HepG2 (cell line): ENCODE data around the gene TNS1. TPM values are rescaled to one million over a fixed set of nuclear protein-coding genes. Genes with fewer than 3 reads are reported as not detected.

Source experiments
- AHR ChIP-seq: IDR thresholded peaks from 2 replicates; pipeline ENCODE4 v1.6.1; 2018; ENCODE audit warnings: missing genetic modification reagents, missing compliant biosample characterization
- ARID2 ChIP-seq: sonication (generic); formaldehyde crosslinking; IDR thresholded peaks from 2 replicates; pipeline ENCODE4 v1.8.1; 2022; ENCODE audit warnings: mild to moderate bottlenecking, missing genetic modification reagents, borderline replicate concordance
- E2F5 ChIP-seq: sonication (generic); formaldehyde crosslinking; conservative IDR thresholded peaks from 2 replicates; pipeline ENCODE4 v1.4.0; 2020; ENCODE audit warnings: missing genetic modification reagents
- GATA4 ChIP-seq: sonication (generic); IDR thresholded peaks from 2 replicates; pipeline ENCODE4 v1.6.1; 2016; ENCODE audit warnings: antibody characterized with exemption, low read depth, borderline replicate concordance
- JUND ChIP-seq: sonication (generic); formaldehyde crosslinking; IDR thresholded peaks from 2 replicates; pipeline ENCODE4 v1.8.0; 2022; ENCODE audit warnings: mild to moderate bottlenecking, missing genetic modification reagents
- MIER3 ChIP-seq: IDR thresholded peaks from 2 replicates; pipeline ENCODE4 v1.6.1; 2016; ENCODE audit warnings: missing compliant biosample characterization, borderline replicate concordance
- MXD1 ChIP-seq: sonication (generic); formaldehyde crosslinking; IDR thresholded peaks from 2 replicates; pipeline ENCODE4 v1.4.0; 2020; ENCODE audit warnings: mild to moderate bottlenecking, missing genetic modification reagents
- NFE2L2 ChIP-seq: fragments of 150-350 bp; IDR thresholded peaks from 2 replicates; pipeline ENCODE4 v1.6.1; 2014; ENCODE audit warnings: low read length
- NFYB ChIP-seq: sonication (generic); formaldehyde crosslinking; IDR thresholded peaks from 2 replicates; pipeline ENCODE4 v1.4.0; 2020; ENCODE audit warnings: missing genetic modification reagents
- POLR2A ChIP-seq, 2 experiments: IDR thresholded peaks; 2 replicates each; pipeline ENCODE4 v1.6.1; 2011; ENCODE audit warnings: low read depth in 2 of 2, low read length in 2 of 2, mild to moderate bottlenecking in 1 of 2, moderate library complexity in 1 of 2; ENCODE audit not compliant: insufficient read depth in 1 of 2
- PRDM4 ChIP-seq: sonication (generic); formaldehyde crosslinking; IDR thresholded peaks from 2 replicates; pipeline ENCODE4 v1.9.0; 2021; ENCODE audit warnings: missing genetic modification reagents, borderline replicate concordance
- PRPF4 ChIP-seq: fragments of 200-400 bp; formaldehyde crosslinking; IDR thresholded peaks from 2 replicates; pipeline ENCODE4 v1.6.1; 2016; ENCODE audit warnings: low read length, low read depth; ENCODE audit not compliant: poor library complexity, severe bottlenecking
- RFXANK ChIP-seq: IDR thresholded peaks from 2 replicates; pipeline ENCODE4 v1.6.1; 2016
- RNF219 ChIP-seq: sonication (generic); formaldehyde crosslinking; IDR thresholded peaks from 2 replicates; pipeline ENCODE4 v1.5.0; 2020; ENCODE audit warnings: mild to moderate bottlenecking, missing genetic modification reagents
- SKIL ChIP-seq: sonication (generic); formaldehyde crosslinking; IDR thresholded peaks from 2 replicates; pipeline ENCODE4 v1.8.0; 2022; ENCODE audit warnings: missing genetic modification reagents, mild to moderate bottlenecking, moderate library complexity, borderline replicate concordance
- SMAD3 ChIP-seq: sonication (generic); formaldehyde crosslinking; IDR thresholded peaks from 2 replicates; pipeline ENCODE4 v1.4.0; 2020; ENCODE audit warnings: missing genetic modification reagents
- SNAPC5 ChIP-seq: sonication (generic); formaldehyde crosslinking; IDR thresholded peaks from 2 replicates; pipeline ENCODE4 v1.8.1; 2023; ENCODE audit warnings: mild to moderate bottlenecking, missing genetic modification reagents, borderline replicate concordance
- SRSF4 ChIP-seq: fragments of 200-400 bp; formaldehyde crosslinking; IDR thresholded peaks from one replicate; pipeline ENCODE4 v1.6.1; 2018; ENCODE audit warnings: mild to moderate bottlenecking, low read depth, low read length, moderate library complexity; ENCODE audit not compliant: poor library complexity, severe bottlenecking
- STAT5B ChIP-seq: sonication (generic); formaldehyde crosslinking; IDR thresholded peaks from 2 replicates; pipeline ENCODE4 v1.4.0; 2020; ENCODE audit warnings: missing genetic modification reagents
- TCF7L2 ChIP-seq: IDR thresholded peaks from 2 replicates; pipeline ENCODE4 v1.6.1; 2011; ENCODE audit warnings: mild to moderate bottlenecking, low read depth, low read length, moderate library complexity
- ZFP36L1 ChIP-seq: sonication (generic); formaldehyde crosslinking; IDR thresholded peaks from 2 replicates; pipeline ENCODE4 v1.8.0; 2022; ENCODE audit warnings: mild to moderate bottlenecking, missing genetic modification reagents, moderate library complexity
- ZNF205 ChIP-seq: IDR thresholded peaks from 2 replicates; pipeline ENCODE4 v1.6.1; 2018; ENCODE audit warnings: missing biosample characterization, missing genetic modification reagents
- ZNF292 ChIP-seq: sonication (generic); formaldehyde crosslinking; IDR thresholded peaks from 2 replicates; pipeline ENCODE4 v1.8.1; 2022; ENCODE audit warnings: mild to moderate bottlenecking, low read depth, missing genetic modification reagents, borderline replicate concordance
- ZNF652 ChIP-seq: IDR thresholded peaks from 2 replicates; pipeline ENCODE4 v1.6.1; 2016; ENCODE audit warnings: low read depth, borderline replicate concordance
- ZNF879 ChIP-seq: sonication (generic); formaldehyde crosslinking; IDR thresholded peaks from 2 replicates; pipeline ENCODE4 v1.8.1; 2023; ENCODE audit warnings: missing genetic modification reagents
- polyA plus RNA-seq, 8 experiments: library from polyadenylated mRNA; depleted of rRNA in 3 of 8; stranded (reverse) in 7 of 8; unstranded in 1 of 8; fragments of >200 nt; fragmentation: Illumina TruSeq in 4 of 8; extraction: Trizol in 4 of 8; gene quantifications; 2 replicates each; pipeline versions ENCODE4 v1.2.1 to v1.2.3, GENCODE V29; 2011 to 2016; ENCODE audit warnings: low read depth in 4 of 8, missing spikeins in 1 of 8, mixed read lengths in 1 of 8; ENCODE audit not compliant: insufficient read depth in 1 of 8
- total RNA-seq, 5 experiments: library from RNA; depleted of rRNA; stranded (reverse); fragments of >200 nt; fragmentation: Illumina TruSeq; extraction: Trizol; gene quantifications; 2 replicates each; pipeline ENCODE4 v1.2.3, GENCODE V29; 2016; ENCODE audit warnings: low read depth in 1 of 5

The TNS1 gene
- total and polyA plus RNA-seq, 2 of the 13 experiments (the other 11 are each of a cell fraction or from before 2014, with no cell fraction given): 1.9 to 118 TPM

- TF ChIP-seq SKIL (no peak), NFE2L2 (no peak), MIER3 (CRISPR knock-in tag) (no peak), GATA4 (no peak), SNAPC5 (CRISPR knock-in tag) (no peak), ZFP36L1 (CRISPR knock-in tag) (no peak), ZNF205 (CRISPR knock-in tag) (no peak), RNF219 (CRISPR knock-in tag) (no peak), JUND (CRISPR knock-in tag) (no peak), E2F5 (no peak), PRDM4 (CRISPR knock-in tag) (no peak), ZNF879 (CRISPR knock-in tag) (peak; percentile 28; the same call in 1 of the 2 replicates), TCF7L2 (no peak), SMAD3 (CRISPR knock-in tag) (no peak), AHR (no peak), STAT5B (CRISPR knock-in tag) (no peak), ARID2 (0 out of 2 replicates have a peak, but pooled peaks have one; percentile 45), ZNF292 (no peak), MXD1 (CRISPR knock-in tag) (no peak), POLR2A (IDR thresholded peaks at IDR 0.05; ENCODE audit: insufficient read depth in 1 of 2, low read depth in 2 of 2, low read length in 2 of 2) (no peak; a peak in 1 of 4 replicates), NFYB (no peak), SRSF4 (no peak), RFXANK (CRISPR knock-in tag) (no peak), ZNF652 (CRISPR knock-in tag) (no peak), PRPF4 (no peak)
Observed at GRCh38 chr2:217789736-217790181, 213.0 kb downstream of the TNS1 start (continued).
